GM19438 (cell line): ENCODE data around the gene SELENOF.
A peak's percentile ranks its signal among the peaks of the same experiment; 100 is the strongest.

Source experiments
- ATAC-seq: cut with Tn5 transposase; IDR thresholded peaks from one replicate; pipeline ENCODE4 v1.9.1; 2021; ENCODE audit warnings: low read depth; ENCODE audit not compliant: unreplicated experiment

The SELENOF gene

DNA sequence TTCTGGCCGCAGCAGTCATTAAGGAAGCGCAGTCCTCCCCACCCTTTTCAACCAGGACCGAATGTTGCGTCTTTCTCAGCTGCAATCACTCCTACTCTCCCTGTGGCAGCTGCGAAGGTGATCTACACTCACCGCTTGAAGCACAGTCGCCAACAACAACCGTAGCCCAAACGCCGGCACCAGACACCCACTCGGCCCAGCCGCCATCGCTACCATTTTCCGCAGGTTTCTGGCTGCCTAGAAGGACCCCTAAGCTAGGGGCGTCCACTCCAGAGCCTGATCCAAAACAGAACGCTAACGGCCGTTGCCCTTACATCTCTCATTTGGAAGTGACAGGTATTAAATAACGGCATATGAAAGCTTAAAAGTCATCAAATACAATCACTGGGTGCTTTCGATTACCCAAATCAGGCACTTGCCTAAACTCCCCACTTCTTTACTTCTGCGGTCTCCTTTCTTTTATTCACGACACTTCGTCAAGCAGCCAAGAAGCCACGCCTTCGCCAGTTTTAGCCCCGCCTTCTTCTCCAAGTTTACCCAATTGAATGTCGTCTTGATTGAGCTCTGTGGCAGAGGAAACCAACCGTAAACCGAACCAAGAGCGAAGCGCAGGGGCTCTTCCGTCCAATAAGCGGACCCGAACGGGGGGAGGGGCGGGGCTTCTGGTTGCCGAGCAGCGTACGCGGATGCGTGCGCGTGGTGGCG is at the start of gene SELENOF:
Gene SELENOF (minus strand): TSS at position 231 of the 705 bp plus-strand sequence. CDS start 15 bp downstream, at position 216.
- peak; percentile 74 for ATAC-seq

DNA sequence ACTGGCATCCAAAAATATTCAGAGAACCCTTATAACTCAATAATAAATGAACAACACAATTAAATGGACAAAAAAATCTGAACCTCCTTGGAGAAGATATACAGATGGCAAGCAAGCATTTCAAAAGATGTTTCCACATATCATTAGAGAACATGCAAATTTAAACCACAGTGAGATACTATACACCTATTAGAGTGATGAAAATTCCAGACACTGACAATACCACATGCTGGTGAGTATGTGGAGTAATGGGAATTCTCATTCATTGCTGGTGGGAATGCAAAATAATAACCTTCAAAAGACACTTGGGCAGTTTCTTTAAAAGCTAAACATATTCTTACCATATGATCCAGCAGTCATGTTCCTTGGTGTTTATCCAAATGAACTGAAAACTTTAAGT is 46.6 kb upstream of the SELENOF start:
- ATAC-seq = no peak

DNA sequence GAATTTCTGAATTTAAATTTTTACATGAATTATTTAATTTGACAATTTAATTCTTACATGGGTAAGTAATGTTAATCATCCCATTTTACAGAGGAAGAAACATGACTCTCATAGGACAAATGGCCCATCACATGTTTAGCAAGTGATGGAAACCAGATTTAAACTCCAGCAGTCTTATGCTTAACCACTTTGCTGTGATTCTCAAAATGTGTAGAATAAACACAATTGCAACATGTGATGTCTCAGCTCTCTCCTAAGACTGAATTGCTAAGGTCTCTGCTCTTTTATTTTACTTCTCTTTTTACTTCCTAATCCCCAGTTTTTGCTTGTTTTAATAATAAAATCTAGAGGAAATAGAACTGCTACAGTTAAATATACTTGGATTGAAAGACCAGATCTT is 43.3 kb upstream of the SELENOF start:
- no peak for ATAC-seq

DNA sequence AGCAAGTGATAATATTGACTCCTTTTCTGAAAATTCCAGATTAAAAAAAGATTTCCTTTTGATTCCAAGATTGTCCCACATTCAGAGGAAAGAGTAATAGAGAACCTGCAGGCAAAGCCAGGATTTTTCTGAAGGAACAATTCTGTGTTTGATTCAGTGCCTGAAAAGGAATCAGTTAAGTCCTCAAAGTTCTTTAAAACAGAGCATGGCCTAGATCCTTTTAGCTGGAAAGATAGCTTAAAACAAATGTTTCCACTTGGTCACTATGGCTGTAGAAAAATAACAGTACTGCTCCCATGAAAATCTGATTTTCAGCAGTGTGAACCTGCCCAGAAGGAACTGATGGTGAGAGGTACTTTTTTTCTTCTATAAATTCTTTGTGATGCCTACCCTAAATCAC is 42.3 kb upstream of the SELENOF start:
- ATAC-seq = no peak

DNA sequence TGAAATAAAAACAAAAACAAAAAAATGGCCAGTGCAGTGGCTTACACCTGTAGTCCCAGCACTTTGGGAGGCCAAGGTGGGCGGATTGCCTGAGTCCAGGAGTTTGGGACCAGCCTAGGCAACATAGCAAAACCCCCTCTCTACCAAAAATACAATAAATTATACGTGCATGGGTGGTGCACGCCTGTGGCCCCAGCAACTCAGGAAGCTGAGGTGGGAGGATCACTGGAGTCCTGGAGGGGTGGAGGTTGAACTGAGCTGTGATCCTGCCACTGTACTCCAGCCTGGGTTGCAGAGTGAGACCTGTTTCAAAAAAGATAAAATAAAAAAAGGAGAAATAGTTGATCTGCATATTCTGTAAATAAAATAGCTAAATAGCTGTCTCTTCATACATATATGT is 41.8 kb upstream of the SELENOF start:
- ATAC-seq = no peak

DNA sequence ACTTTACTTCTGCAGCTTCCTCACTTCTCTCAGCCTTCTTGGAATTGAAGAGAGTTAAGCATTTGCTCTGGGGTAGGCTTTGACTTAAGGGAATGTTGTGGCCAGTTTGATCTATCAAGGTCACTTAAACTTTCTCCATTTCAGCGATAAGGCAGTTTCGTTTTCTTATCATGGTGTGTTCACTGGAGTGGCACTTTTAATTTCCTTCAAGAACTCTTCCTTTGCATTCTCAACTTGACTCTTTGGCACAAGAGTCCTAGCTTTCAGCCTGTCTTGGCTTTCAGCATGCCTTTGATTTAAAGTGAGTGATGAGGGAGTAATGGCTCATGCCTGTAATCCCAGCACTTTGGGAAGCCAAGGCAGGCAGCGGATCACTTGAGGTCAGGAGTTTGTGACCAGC is 39.2 kb upstream of the SELENOF start:
- ATAC-seq = no peak

DNA sequence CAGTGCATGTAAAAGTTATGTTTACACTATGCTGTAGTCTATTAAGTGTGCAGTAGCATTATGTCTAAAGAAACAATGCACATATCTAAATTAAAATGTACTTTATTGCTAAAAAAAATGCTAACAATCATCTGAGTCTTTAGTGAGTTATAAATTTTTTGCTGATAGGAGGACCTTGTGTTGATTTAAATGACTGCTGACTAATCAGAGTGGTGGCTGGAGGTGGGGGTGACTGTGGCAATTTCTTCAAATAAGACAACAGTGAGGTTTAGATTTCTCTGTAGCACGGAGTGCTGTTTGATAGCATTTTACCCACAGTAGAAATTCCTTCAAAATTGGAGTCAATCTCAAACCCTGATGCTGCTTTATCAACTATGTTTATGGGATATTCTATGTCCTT is 37.5 kb upstream of the SELENOF start:
- ATAC-seq = no peak

DNA sequence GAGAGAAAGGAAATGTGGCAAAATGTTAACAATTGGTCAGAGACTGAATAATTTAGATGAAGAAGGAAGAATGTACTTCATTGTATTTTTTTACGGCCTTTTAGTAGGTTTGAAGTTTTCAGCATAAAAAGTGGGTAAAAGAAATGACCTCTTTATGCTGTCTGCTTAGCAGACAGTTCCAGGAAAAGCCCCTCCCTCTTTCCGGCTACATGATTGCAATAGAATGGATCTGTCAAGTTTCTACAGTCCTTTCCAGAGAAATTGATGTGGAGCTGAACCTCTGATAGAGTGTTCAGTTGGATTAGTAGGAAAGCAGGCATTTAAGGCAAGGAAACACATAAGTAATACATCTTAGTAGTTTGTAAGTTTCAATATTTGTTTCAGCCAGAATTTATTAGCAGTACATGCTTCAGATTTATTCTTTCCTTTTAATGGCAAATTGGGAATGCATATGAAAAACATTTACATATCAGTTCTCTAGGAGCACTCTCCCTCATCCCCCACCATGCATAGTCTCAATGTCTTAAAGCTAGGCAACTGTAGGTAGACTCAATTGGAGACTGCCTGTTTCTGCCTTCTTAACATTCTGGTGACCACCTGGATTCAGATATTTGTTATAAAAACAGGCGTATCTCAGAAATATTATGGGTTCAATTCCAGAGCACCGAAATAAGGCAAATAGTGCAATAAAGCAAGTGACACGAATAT is 36.9 kb upstream of the SELENOF start:
- ATAC-seq = no peak

DNA sequence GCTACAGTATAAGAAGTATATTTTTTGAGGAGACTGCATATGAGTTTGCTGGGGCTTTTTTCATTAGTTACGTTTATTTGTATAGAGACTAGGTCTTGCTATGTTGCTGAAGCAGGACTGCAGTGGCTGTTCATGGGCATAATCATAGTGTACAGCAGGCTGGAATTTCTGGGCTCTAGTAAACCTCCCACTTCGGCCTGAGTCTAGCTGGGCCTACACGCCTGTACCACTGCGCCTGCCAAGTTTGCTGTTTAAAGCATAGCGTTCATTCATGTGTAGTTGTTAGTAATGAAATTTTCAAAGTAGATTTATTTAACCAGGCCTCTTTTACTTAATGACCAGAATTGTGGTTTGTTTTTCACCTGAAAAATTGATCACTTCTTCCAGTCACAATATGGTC is 34.3 kb upstream of the SELENOF start:
- ATAC-seq = no peak

DNA sequence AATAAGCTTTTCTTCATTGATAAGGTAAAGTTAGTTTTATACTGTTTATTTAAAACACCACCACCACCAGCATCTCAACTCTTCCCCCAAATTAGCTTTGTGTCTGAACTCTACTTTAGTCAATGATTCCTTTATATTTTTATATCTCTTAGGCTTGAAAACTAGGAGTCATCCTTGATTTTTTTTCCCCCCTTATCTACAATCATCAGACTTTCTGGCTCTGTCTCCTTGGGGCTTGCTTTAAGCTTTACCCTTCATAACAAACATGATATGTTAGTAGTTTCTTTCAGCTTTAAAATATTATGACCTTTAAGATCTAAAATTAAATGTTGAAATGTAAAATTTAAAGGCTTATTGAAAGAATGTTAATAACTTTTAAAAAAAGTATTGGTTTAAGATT is 28.8 kb upstream of the SELENOF start:
- ATAC-seq = no peak

DNA sequence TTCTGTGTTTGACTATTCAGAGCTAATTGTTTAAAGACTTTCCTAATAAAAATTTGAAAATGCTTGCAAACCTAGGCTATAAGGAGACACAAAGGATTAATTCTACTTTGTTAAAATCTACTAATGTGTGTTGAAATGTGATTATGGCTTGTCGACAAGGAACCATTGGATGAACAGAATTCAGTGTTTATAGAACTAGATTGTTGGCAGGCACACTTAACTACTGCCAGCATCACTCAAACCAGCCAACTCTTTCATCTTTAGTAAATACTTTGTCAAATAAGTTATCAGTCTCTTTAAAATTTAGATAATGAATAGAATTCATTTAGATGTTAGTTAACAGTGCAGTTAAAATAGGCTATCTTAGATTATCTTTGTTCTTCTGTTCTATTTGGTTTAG is 28.1 kb upstream of the SELENOF start:
- no peak for ATAC-seq

DNA sequence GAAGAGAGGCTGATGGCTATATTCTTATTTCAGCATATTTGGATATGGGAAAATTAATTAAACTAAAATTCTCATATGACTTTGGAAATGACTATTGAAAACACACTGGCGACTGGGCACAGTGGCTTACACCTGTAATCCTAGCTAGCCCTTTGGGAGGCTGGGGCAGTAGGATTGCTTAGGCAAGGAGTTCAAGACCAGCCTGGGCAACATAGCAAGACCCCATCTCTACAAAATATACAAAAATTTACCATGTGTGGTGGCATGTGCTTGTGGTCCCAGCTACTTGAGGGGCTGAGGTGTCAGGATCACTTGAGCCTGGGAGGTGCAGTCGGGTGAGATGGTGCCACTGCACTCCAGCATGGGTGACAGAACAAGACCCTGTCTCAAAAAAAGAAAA is 26.7 kb upstream of the SELENOF start:
- ATAC-seq = no peak

DNA sequence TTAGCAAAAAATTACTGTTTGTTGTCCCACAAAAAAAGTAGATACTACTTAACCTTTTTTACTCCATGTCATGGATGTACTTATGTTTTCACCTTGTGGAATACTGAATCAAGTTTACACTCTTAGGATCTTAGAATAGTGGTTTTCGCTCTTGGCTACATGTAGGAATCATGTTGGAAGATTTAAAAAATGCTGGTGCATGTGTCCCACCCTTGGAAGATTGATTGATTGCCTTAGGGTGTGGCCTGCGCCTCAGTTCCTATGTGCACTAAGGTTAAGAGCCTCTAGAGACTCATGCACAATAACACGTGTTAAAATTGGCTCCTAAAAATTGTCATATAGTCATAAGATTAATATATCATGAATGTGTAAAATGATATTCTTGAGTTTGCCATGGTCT is 25.5 kb upstream of the SELENOF start:
- no peak for ATAC-seq

DNA sequence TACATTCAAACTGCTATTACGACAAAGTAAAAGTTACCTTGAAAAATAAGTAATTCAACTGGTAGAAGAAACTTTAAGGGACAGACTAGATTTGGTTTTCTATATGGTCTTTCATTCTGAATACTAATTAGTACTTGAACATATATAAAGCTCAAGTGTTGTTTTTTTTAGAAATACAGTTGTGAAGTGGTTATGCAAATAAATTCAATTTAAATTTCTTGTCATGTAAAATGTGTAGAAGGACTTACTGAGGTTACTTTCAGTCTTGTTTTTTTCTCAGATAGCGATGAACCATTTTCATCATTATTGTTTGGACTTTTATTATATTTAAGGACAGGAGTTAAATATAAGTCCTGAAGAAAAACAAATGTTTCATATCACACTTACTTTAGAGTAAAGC is 24.9 kb upstream of the SELENOF start:
- no peak for ATAC-seq

DNA sequence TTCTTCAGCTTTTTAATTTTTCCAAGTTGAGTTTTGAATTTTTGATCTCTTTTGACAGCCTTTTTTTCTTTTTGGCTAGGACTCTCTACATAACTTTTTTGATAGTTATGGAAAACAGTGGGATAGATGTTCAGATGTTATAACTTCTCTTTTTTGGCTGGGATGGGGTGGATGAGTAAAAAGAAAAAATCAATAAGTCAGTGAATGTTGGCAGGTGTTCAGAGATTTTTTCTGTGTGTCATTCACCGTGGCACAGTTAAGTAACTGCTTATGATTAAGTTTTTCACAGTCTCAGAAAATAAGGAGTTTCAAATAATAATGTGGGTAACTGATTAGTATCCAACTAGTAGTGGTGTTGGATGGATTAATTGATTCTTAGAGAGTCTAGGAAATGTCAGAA is 24.5 kb upstream of the SELENOF start:
- ATAC-seq = no peak

DNA sequence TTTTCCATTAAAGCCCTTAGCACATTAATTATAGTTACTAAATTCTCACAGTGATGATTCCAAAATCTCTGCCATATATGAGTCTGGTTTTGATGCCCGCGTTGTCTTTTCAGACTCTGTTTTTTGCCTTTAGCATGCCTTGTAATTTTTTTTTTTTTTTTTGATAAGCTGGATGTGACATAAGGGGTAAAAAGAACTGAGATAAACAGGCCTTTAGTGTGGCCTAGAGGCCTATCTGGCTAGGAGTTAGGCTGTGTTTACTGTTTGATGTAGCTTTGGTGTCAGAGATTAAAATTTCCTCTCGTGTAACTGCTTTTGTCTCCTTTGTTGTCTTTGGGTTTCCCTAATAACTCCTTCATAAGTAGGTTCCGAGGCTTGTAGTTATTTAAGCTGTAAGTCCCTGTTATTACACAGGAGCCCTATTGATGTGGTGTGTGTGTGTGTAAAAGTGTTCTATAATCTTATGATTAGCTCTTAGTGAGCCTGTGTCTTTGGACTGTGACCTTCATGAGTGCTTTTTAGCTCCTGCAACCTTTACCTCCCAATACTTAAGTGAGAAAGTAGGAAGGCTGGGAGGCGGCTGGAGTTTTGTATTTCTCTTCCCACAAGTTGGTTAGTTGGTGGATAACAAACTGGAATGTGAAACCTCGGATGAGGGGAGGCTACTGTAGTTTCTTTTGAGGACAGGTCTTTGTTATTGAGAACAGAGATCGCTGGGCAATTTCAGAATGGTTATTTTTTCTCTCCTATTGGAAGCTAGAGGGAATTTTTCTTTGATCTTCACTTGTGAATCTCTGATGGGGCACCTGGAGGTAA is 19.8 kb upstream of the SELENOF start:
- no peak for ATAC-seq

DNA sequence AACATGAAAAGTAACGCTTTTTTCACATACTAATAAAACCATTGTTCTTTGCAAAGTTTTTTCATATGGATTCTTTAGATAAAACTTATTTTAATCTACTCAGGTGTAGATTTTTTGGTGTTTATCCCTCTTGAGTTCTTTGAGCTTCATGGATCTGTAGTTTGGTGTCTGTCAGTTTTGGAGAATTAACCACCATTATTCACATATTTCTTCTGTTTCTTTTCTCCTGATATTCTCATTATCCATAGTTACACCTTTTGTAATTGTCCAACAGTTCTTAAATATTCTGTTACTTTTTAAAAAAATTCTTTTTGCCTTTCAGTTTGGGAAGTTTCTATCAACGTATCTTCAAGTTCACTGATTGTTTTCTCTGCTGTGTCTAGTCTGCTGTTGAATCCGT is 19.1 kb upstream of the SELENOF start:
- ATAC-seq = no peak

DNA sequence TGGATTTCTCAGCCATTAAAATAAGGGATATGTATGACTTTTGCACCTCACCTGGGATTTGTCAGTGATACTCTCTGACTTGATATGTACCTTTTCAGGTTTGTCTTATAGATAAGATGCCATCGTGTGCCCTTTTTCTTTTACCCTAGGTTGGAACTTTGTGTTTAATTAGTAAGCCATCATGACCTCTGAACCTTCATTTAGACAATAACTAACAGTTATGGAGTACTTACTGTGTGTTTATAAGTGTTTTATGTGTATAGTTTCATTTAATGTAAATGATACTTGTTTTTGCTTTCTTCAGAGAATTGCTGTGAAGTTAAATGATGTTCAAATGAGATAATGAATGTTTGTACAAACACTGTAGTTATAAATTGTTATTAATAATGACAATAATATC is 14.9 kb upstream of the SELENOF start:
- no peak for ATAC-seq

DNA sequence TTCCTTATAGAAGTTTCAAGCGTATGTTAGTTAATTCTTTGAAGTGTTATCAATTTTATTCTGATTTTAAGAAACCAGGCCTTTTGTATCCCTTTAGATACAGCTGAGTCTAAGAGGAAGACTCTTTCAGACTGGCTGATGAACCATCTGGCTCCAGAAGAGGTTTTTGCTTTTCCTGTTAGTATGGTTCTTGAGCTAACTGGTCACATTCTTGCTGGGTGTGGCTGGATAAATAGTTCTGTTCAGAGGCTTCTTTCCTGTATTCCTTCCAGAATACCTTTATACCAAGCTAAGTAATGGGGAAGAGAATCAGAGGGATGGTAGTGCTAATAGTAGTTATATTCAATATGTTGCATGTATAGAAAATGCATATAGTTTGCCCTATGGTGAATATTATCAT is 13.0 kb upstream of the SELENOF start:
- no peak for ATAC-seq

DNA sequence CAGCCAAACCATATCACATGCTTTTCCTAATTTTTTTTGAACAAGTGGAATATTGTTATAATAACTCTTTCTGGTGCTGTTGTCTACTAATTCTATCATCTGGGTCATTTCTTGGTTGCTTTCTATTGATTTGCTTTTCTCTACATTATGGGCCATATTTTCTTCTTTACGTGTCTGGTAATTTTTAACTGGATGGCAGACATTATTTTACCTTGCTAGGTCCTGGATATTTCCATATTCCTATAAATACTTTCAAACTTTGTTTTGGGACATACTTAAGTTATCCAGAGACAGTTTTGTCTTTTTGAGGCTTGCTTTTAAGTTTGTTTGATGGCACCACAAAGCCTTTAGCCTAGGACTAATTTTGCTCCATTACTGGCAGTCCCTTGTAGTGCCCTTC is 11.8 kb upstream of the SELENOF start:
- no peak for ATAC-seq

DNA sequence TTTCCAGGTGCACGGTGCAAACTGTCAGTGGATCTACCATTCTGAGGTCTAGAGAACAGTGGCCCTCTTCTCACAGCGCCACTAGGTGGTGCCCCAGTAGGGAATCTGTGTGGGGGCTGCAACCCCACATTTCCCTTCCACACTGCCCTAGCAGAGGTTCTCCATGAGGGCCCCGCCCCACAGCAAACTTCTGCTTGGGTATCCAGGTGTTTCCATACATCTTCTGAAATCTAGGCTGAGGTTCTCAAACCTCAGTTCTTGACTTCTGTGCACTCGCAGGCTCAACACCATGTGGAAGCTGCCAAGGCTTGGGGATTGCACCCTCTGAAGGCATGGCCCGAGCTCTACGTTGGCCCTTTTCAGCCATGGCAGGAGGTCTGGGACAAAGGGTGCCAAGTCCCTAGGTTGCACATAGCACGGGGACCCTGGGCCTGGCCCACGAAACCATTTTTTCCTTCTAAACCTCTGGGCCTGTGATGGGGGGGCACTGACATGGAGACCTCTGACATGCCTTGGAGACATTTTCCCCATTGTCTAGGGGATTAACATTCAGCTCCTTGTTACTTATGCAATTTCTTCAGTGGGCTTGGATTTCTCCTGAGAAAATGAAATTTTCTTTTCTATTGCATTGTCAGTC is 10.5 kb upstream of the SELENOF start:
- ATAC-seq = no peak
